HL-60 (cell line): ENCODE data around the gene LPO.

Experiments
- POLR2AphosphoS5 ChIP-seq: IDR thresholded peaks from 2 replicates; pipeline ENCODE4 v1.6.1; 2012; ENCODE audit warnings: low read depth
- TF ChIP-seq, protein P1 (sequence below): IDR thresholded peaks from one replicate; pipeline ENCODE4 v1.5.1; 2011; ENCODE audit warnings: low read length, control low read depth, inconsistent platforms; ENCODE audit not compliant: insufficient read depth

DNA sequence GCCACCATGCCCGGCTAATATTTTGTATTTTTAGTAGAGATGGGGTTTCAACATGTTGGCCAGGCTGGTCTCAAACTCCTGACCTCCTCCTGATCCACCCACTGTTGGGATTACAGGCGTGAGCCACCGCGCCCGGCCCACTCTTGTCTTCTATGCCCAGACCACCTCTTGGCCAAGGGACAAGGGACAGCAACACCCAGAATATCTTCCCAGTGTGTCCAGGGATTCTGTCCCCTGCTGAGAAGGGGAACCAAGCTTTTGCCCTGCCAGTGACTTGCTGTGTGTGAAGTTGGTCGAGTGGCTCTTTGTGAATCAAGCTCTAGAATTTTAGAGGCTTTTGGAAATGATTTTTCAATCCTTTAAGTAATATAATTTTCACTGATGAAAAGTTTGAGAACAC lies 44.1 kb downstream of the LPO start:
- TF ChIP-seq, protein P1, sequence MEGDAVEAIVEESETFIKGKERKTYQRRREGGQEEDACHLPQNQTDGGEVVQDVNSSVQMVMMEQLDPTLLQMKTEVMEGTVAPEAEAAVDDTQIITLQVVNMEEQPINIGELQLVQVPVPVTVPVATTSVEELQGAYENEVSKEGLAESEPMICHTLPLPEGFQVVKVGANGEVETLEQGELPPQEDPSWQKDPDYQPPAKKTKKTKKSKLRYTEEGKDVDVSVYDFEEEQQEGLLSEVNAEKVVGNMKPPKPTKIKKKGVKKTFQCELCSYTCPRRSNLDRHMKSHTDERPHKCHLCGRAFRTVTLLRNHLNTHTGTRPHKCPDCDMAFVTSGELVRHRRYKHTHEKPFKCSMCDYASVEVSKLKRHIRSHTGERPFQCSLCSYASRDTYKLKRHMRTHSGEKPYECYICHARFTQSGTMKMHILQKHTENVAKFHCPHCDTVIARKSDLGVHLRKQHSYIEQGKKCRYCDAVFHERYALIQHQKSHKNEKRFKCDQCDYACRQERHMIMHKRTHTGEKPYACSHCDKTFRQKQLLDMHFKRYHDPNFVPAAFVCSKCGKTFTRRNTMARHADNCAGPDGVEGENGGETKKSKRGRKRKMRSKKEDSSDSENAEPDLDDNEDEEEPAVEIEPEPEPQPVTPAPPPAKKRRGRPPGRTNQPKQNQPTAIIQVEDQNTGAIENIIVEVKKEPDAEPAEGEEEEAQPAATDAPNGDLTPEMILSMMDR: no peak
- TF ChIP-seq POLR2AphosphoS5: no peak
